DND-41 (cell line): ENCODE results near the gene NAPA.

Experiments
- EZH2 ChIP-seq: IDR thresholded peaks from 3 replicates; pipeline ENCODE4 v1.6.1; 2012; ENCODE audit warnings: borderline replicate concordance, low read depth, mild to moderate bottlenecking, moderate library complexity, low read length, inconsistent platforms; ENCODE audit not compliant: severe bottlenecking
- TF ChIP-seq, protein P1 (sequence below): IDR thresholded peaks from 2 replicates; pipeline ENCODE4 v1.5.1; 2012; ENCODE audit warnings: borderline replicate concordance, low read length, moderate library complexity, mild to moderate bottlenecking; ENCODE audit not compliant: poor library complexity, severe bottlenecking; ENCODE audit errors: extremely low read depth

- TF ChIP-seq, protein P1, sequence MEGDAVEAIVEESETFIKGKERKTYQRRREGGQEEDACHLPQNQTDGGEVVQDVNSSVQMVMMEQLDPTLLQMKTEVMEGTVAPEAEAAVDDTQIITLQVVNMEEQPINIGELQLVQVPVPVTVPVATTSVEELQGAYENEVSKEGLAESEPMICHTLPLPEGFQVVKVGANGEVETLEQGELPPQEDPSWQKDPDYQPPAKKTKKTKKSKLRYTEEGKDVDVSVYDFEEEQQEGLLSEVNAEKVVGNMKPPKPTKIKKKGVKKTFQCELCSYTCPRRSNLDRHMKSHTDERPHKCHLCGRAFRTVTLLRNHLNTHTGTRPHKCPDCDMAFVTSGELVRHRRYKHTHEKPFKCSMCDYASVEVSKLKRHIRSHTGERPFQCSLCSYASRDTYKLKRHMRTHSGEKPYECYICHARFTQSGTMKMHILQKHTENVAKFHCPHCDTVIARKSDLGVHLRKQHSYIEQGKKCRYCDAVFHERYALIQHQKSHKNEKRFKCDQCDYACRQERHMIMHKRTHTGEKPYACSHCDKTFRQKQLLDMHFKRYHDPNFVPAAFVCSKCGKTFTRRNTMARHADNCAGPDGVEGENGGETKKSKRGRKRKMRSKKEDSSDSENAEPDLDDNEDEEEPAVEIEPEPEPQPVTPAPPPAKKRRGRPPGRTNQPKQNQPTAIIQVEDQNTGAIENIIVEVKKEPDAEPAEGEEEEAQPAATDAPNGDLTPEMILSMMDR = no peak
- TF ChIP-seq EZH2 = no peak
Measured at GRCh38 chr19:47458672-47459071, 56.2 kb downstream of the NAPA start.
